SHP77 treated with DMSO at 0.1 percent for 48 hours (cell line): Measurements from ENCODE around the gene SSH2.
"Not testable (repeated sequence)": the region's sequence is repeated elsewhere in the genome, so short reads cannot be mapped to it uniquely, and the experiment has no call there.

Source experiments
- DNase-seq: peaks from one replicate; lab custom pipeline; 2025; lab: John Stamatoyannopoulos, UW

The SSH2 gene, protein sequence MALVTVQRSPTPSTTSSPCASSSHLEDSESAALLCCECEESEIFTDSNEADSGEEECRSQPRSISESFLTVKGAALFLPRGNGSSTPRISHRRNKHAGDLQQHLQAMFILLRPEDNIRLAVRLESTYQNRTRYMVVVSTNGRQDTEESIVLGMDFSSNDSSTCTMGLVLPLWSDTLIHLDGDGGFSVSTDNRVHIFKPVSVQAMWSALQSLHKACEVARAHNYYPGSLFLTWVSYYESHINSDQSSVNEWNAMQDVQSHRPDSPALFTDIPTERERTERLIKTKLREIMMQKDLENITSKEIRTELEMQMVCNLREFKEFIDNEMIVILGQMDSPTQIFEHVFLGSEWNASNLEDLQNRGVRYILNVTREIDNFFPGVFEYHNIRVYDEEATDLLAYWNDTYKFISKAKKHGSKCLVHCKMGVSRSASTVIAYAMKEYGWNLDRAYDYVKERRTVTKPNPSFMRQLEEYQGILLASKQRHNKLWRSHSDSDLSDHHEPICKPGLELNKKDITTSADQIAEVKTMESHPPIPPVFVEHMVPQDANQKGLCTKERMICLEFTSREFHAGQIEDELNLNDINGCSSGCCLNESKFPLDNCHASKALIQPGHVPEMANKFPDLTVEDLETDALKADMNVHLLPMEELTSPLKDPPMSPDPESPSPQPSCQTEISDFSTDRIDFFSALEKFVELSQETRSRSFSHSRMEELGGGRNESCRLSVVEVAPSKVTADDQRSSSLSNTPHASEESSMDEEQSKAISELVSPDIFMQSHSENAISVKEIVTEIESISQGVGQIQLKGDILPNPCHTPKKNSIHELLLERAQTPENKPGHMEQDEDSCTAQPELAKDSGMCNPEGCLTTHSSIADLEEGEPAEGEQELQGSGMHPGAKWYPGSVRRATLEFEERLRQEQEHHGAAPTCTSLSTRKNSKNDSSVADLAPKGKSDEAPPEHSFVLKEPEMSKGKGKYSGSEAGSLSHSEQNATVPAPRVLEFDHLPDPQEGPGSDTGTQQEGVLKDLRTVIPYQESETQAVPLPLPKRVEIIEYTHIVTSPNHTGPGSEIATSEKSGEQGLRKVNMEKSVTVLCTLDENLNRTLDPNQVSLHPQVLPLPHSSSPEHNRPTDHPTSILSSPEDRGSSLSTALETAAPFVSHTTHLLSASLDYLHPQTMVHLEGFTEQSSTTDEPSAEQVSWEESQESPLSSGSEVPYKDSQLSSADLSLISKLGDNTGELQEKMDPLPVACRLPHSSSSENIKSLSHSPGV (N-terminal part only)

GRCh38 chr17:29929533-29930408 lies at the start of gene SSH2:
Gene SSH2, minus strand, starts transcription at chr17:29930228. Its CDS starts 228 bp downstream, at chr17:29930000.
- DNase-seq: peak; percentile 81

DNA sequence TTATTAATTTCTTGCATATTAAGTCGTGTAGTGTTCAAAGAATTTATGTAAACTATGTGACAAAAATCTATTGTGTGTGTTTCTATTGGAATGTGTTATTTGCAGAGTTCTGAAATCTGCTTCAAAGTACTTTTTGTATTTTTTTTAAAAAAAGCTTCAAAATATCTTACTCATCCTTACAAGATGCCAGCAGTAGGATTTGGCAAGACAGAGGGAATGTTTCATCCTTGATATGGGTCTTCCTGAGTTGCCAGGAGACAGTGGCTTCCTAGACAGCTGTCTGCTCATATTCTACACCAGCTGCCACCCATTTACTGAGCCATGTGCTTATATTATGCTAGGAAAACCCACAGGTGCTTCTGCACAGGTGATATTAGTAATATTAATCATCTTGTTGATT lies 47.8 kb upstream of the SSH2 start:
- DNase-seq: no peak

DNA sequence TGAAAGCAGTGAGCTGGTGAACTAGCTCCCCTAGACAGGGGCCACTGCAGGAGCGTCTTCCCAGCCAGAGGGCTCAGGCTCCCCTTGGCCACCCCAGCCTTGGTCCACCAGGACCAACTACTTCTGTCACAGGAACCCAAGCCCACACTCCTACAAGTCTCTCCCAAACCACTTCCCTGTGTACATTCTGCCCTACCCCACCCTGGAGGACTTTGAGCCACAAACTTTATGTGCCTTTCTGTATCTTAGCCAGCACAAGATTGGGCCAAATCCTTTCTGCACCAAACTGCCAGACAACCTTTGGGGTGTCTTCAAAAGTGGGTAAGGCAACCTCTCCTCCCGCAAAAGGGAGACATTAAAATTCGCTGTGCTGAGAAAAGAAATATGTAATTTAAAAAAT lies 43.0 kb upstream of the SSH2 start:
- DNase-seq: no peak

- DNase-seq: peak; percentile 52
Measured at GRCh38 chr17:29972277-29972676, 42.2 kb upstream of the SSH2 start.

DNA sequence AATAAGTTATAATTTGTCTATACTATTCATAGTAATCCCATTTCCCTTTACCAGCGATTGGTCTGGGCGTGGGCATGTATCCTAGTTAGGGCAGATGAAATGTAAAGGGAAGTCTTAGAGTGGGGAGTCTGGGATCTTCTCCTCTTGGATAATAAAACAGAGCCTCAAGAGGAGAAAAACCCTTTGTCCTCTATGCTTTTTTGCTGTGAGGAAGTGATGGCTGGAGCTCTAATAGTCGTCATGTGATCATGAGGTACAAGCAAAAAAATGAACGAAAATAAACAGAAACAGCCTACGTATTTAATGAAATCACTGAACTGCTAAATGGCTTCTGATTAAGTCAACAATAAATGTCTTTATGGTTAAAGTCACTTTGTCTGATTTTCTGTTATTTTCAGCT lies 38.2 kb upstream of the SSH2 start:
- no peak for DNase-seq

GRCh38 chr17:29962656-29963055 lies 32.6 kb upstream of the SSH2 start:
- no peak for DNase-seq

DNA sequence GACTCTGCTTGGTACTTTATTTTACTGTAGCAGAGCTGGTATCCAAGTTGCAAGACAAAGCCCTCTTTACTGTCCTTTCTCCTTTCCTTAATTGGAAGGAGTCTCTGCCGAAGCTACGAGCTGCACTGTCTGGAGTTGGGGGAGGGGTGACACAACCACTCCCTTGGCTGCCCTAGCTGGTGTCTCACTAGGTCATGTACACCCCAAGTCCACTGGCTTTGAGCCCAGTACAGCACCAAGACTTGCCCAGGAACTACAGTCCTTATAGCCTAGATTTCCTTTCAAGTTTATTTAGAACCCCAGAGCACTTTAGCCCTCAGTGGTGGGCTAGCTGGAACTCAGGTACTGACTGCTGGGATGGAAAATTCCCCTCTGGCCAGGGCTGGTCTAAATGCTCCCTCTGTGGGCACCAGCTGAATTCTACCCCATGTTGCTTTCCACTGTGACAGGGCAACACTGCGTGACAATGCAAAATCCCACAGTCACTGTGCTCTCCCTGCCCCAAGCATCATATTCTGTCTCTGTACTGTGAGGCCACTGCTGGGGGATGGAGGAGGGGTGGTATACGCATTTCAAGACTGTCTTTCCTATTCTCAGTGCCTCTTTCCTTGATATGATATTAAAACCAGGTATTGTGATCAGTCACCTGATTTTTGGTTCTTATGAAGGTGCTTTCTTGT lies 29.8 kb upstream of the SSH2 start:
- no peak for DNase-seq

DNA sequence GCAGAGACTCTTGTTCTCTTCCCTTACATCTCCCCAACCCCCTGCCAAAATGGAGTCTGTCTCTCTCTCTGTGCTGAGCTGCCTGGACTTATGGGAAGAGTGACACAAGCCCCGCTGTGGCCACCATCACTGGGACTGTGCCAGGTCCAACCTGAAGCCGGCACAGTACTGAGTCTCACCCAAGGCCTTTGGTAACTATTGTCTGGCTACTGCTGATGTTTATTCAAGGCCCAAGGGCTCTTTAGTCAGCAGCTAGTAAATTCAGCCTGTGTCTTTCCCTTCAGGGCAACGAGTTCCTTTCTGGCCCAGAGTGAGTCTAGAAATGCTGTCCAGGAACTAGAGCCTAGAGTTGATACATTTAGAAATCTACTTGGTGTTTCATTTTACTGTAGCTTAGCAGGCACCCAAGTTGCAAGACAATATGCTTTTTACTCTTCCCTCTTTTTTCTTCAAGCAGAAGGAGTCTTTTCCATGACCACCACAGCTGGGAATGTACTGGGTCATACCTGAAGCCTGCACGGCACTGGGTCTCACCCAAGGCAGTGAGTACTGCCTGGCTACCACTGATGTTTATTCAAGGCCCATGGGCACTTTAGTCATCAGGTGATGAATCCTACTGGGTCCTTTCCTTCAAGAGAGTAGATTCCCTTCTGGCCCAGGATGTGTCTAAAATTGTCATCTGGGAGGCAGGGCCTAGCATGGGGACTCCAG lies 29.1 kb upstream of the SSH2 start:
- no peak for DNase-seq

GRCh38 chr17:29957488-29957887 lies 27.5 kb upstream of the SSH2 start:
- not testable (repeated sequence) for DNase-seq

GRCh38 chr17:29956225-29956624 lies 26.2 kb upstream of the SSH2 start:
- no peak for DNase-seq

- no peak for DNase-seq
Measured at GRCh38 chr17:29954405-29954804, 24.4 kb upstream of the SSH2 start.

- no peak for DNase-seq
Measured at GRCh38 chr17:29949696-29950095, 19.7 kb upstream of the SSH2 start.

GRCh38 chr17:29948448-29949215 lies 18.6 kb upstream of the SSH2 start:
- DNase-seq: no peak

DNA sequence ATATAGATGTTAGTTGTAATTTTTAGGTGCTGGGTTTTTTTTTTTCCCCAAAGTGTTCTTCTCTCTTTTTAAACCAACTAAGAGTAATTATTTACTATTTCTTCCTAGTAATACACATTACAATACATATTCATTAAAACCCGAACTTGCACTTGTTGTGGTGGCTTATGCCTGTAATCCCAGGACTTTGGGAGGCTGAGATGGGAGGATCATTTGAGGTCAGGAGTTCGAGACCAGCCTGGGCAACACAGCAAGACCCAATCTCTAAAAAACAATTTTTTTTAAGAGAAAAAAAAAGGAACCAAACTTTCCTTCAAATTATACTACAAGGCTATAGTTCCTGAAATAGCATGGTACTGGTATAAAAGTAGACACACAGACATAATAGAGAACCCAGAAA lies 15.3 kb upstream of the SSH2 start:
- no peak for DNase-seq

- DNase-seq: no peak
Measured at GRCh38 chr17:29941334-29941733, 11.3 kb upstream of the SSH2 start, which contains the start of gene EFCAB5. Gene EFCAB5, plus strand, starts transcription at chr17:29941634. Its CDS starts 163 bp downstream, at chr17:29941797.

GRCh38 chr17:29936724-29937123 lies 6.7 kb upstream of the SSH2 start:
- no peak for DNase-seq

GRCh38 chr17:29935909-29936308 lies 5.9 kb upstream of the SSH2 start:
- not testable (repeated sequence) for DNase-seq

GRCh38 chr17:29933379-29933778 lies 3.4 kb upstream of the SSH2 start:
- DNase-seq: peak; percentile 10
